HG03575 (cell line): ENCODE measurements around the gene EGF.
"Not testable (repeated sequence)": the region's sequence is repeated elsewhere in the genome, so short reads cannot be mapped to it uniquely, and the experiment has no call there.

Source experiments
- ATAC-seq: cut with Tn5 transposase; IDR thresholded peaks from one replicate; pipeline ENCODE4 v1.9.1; 2021; ENCODE audit not compliant: unreplicated experiment, insufficient number of reproducible peaks, low FRiP score; ENCODE audit errors: extremely low read depth

The EGF gene

DNA sequence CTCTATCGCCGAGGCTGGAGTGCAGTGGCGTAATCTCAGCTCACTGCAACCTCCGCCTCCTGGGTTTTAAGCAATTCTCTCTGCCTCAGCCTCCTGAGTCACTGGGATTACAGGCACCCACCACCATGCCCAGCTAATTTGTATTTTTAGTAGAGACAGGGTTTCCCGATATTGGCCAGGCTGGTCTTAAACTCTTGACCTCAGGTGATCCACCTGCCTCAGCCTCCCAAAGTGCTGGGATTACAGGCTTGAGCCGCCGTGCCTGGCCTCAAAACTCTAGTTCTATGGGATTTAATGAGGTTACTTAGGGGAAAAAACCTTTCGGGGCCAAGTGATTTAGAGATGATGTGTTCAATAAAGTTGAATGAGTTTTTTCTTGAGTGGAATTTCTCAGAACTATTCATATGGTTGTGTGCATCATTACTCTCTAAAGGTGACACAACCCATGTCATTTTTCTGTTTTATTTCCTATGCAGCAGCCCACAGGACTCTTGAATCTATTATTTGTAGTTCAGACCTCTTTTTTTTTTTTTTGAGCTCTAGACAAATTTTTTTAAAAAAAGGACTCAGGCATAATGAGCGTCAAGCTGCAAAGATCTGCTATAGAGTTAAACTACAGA is 36.5 kb downstream of the EGF start:
- not testable (repeated sequence) for ATAC-seq

DNA sequence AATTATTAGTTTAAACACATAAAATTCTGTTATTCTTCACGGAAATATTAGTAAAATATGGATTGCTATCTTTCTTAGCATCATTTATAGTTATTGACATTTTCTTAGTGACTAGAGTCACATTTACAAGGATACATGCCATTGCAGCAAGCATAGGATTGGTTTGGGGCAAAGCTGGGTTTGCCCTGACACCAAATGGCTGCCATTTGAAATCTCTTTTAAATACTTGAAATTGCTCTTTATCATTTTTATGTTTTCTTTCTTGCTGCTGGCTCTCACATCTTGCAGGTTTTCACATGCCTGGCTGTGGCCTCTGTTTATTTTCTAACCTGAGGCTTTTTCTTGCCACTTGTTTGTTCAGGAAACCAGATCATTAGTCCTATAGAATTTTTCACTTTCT is 39.9 kb downstream of the EGF start:
- no peak for ATAC-seq

DNA sequence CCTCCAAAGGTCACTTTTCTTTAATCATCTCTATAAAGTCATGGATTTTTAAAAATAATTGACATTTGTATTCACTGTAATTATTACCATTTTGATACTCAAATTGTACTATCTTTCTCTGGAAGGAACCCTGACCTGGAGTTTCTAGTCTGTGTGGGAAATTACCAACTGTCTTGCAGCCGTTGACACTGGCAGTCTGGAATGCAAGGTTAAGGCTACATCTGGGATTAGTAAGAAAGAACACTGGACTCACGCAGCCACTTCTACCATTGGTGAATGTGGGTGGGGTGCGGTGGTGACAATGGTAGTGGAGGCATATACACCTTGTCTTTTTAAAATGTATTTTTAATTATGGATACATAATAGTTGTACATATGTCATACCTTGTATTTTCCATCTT is 40.9 kb downstream of the EGF start:
- no peak for ATAC-seq

DNA sequence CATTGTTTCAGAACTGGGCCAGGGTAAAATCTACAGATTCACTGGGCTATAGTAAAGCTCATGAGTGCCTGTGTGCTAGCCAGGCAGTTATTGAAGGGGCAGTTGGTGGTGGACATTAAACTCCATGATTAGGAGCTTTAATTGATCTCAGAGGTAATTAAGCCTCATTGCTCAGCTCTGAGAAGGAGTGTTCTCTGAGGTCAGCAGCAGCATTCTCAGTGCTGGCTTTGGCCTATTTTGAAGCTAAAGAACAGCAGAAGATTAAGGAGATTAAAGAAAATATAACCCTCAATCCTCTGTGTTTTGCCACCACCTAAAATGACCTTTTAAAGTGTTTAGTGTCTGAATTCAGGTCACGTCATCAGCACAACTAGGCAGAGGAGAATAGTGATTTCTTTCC is 42.5 kb downstream of the EGF start:
- ATAC-seq, result no peak

DNA sequence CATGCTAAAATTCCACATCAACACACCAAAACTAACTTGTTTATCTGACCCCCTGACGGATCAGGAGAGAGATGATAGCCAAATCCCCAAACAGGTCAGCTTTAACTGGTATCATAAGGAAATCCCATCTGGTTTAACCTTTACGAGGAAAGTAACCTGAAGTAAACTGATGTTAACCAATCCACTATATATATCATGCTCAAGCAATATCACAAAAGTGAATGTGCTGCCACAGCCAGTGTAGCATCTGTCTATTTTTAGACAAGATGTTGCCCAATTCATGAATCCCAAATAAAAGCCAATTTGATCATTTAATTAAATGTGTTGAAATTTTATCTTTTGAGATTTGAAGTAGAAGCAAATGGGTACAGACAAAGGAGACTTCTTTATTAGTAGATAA is 44.5 kb downstream of the EGF start:
- ATAC-seq, result no peak

DNA sequence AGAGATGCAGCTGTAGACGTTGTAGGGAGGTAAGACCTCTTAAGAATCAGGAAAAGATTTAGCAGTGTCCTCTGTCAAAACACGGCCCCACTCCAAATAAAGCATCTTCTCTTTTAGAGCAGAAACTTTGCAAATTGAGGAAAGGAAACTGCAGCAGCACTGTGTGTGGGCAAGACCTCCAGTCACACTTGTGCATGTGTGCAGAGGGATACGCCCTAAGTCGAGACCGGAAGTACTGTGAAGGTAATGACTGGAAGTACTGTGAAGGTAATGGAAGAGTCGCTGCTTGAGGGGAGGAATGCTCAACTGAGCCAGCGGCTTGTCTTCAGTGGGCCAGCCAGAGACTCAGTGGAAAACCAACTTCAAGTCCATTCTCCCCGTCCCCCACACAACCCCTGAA is 46.5 kb downstream of the EGF start:
- no peak for ATAC-seq

DNA sequence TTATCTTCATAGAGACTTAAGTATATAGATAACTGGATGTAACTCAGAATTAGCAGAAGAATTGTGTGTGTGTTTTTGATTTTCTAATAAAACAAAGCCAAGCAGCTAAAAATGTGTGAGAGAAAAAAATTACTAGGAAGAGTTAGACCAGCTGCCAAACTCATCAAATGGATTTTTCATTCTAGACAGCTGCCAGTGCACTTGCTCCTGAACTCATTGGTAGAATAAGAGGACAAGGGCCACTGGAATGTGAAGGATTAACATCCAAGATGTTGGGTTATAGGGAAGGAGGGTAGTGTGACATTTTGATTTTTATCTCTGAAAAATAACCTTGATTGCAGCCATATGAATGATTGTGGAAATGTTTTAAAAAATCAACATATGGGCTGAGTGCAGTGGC is 49.7 kb downstream of the EGF start:
- no peak for ATAC-seq

DNA sequence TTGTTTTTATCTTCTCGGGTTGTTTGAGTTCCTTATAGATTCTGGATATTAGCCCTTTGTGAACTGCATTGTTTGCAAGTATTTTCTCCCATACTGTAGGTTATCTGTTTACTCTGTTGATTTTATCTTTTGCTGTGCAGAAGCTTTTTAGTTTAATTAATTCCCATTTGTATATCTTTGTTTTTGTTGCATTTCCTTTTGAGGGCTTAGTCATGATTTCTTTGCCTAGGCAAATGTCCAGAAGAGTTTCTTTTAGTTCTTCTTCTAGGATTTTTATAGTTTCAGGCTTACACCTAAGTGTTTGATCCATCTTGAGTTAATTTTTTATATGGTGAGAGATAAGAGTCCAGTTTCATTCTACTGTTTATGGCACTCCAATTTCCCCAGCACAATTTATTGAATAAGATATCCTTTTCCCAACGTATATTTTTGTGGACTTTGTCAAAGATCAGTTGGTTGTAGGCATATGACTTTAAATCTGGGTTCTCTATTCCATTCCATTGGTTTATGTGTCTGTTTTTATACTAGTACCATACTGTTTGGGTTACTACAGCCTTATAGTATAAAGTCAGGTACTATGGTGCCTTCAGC is 54.3 kb downstream of the EGF start:
- ATAC-seq, result no peak

DNA sequence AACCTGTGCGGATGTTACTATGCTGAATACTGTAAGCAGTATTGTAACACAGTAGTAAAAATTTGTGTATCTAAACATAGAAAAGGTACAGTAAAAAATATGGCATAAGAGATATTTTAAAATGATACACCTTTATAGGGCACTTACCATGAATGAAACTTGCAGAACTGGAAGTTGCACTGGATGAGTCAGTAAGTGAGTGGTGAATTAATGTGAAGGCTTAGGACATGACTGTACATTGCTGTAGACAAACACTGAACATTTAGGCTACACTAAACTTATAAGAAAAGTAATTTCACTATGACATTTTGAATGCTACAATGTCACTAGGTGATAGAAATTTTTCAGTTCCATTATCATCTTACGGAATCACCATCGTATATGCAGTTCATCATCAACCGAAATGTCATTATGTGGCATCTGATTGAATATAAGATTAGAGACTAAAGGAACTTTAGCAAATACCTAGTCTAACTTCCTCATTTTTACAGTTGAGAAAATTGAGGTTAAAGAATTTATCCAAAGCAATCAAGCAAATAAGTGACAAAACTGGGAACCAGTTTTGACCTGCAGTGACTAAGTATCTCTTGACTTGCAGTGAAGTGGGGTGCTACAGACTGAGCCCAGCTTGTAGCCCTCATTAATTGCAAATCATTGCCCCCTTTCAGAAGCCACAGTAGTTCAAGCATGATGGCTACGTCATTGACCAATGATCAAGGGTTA is 55.3 kb downstream of the EGF start:
- ATAC-seq, result no peak

DNA sequence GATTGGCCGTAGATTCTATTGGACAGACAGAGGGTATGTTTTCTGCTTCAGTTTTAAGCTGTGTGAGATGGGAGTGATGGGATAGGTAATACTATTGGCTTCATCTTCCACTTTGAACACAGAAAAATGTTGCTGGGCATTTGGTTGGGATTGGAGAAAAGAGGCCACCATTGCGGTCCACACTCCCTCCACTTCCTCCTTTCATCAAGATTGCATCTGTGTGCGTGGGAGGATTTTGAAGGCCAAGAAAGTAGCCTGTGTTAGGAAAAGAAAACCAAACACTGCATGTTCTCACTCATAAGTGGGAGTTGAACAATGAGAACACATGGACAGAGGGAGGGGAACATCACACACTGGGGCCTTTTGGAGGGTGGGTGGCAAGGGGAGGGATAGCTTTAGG is 56.4 kb downstream of the EGF start:
- ATAC-seq, result no peak

DNA sequence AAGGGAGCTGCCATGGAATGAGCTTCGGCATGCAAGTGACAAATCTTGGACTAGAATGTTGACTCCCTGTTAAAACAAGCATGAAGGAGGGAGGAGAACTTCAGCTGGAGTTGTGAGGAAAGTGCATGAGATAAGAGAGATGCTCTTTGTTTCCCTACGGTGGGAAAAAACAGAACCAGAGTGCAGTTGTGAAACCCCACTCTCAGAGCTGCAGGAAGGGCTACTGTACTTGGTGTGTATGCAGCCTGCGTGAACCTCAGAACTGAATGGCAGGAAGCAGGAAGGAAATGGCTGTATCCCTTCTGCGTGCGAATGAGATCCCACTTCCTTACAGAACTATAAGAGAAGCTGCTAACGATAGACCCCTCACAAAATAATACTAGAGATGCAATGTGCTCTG is 57.2 kb downstream of the EGF start:
- ATAC-seq, result no peak

DNA sequence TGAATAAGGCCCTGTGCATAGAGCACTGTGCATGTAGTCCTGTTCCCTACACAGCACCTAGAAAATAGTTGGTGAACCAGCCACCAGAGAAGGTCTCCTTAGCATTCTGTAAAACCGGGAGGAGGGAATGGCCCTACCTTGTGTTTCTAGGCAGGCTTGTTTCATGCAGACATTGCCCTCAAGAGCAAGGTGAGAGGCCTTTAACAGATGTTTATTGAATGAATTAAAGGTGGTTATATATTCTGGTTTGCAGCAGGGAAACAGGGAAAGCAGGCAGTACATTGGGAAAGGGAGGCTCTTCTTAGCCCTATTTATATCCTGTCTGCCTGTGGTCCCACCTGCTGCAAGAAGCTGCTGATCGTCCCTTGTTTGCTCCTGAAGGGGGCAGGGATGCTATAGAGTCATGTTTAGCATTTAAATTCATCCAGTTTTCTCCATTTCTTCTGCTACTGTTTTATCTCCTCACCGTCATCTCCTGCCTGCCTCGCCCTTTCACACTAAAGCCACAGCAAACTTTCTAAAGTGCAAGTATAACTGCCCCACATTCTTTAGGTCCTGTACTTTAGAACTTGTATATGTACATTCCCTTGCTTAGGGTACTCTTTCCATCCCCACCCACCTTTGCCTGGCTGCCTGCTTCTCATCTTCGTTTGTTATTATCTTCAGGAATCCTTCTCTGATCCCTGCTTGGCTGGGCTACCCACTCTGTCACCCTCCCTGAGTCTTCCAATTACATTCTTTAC is 60.3 kb downstream of the EGF start:
- ATAC-seq, result no peak

DNA sequence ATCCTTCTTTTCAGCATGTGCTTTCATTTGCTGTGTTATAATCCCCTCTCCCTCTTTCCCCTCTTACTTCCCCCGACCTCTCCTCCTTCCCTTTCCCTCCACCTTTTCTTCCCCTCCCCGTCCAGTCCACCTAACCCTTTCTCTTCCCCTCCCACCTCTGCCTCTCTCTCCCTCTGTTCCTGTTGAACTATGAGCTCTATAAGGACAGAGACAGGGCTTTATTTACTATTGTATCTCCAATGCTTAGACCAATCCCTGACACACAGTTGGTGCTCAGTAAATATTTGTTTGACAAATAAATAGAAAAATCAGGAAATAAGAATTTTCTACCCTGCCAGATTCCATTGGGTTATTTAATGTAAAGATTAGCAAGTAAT is 60.8 kb downstream of the EGF start:
- no peak for ATAC-seq

DNA sequence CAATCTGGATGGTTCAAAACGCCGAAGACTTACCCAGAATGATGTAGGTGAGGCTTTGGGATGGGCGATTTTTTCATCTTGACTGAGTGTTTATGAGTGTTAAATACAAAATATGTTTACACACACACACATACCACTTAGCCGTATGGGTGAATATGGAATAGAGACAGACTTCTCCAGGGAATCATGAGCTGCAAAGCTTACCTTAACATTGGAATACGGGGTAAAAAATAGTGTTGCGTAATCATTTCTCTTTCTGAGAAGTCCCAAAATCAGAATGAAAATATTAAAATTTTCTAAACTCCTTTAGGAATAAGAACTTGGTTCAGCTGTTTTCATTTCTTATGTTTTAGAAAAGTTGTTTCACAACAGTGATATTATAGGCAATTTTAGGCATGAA is 63.5 kb downstream of the EGF start:
- no peak for ATAC-seq

DNA sequence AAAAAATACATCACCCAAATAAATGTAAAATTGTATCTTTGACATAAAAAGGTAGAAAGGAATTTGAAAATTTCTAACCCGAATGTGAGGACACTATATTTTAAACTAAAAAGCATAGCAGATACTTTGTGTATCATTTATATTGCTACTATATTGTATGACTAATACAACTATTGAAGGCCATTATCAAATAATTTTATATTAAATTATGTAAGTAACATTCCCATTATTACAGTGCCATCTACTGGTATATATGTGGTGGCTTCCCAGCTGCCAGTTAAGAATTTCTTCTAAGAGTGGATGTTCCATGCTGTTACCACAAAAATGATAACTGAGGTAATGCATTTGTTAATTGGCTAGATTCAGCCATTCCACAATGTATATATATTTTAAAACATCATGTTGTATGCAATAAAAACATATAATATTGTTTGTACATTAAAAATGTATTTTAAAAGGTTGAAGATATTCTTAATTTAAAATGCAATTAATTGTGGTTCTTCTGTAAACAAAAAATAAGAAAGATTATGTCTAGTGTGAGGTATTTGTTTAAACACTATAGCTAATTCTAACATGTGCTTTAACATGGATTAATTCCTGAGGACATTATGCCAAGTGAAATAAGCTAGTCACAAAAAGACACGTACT is 65.3 kb downstream of the EGF start:
- no peak for ATAC-seq

DNA sequence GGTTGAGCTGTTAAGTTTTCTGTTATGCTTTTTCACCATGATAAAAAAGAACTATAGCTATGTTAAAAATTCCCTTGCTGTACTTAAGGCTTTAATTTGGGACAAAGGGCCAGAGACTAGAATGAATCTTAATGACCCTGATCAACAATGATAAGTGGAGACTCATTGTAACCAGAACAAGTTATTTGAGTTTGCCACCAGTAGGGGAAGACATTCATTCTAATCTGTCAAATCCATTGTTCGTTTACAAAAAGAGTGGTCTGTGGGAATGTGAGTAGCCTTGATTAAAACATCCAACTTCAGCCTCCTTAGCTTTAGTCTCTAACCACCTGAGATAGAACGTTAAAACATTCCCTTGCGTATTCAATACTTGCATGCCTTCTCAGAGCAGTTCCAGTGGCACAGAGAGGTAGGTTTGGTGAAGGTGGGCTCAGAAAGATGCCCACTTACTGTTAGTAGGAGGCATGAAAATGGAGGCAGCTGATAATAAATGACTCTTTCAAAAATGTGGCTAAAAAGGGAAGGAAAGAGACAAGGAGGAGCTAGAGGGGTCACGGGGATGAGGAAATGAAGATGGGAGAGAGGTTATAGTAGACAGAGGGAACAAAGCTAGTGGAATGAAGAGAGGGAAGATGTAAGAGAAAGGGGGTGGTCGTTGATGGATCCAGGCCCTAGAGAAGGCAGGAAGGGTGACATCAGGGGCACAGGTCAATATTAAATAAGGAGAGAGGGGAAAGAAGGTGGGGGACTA is 66.2 kb downstream of the EGF start:
- ATAC-seq, result no peak

DNA sequence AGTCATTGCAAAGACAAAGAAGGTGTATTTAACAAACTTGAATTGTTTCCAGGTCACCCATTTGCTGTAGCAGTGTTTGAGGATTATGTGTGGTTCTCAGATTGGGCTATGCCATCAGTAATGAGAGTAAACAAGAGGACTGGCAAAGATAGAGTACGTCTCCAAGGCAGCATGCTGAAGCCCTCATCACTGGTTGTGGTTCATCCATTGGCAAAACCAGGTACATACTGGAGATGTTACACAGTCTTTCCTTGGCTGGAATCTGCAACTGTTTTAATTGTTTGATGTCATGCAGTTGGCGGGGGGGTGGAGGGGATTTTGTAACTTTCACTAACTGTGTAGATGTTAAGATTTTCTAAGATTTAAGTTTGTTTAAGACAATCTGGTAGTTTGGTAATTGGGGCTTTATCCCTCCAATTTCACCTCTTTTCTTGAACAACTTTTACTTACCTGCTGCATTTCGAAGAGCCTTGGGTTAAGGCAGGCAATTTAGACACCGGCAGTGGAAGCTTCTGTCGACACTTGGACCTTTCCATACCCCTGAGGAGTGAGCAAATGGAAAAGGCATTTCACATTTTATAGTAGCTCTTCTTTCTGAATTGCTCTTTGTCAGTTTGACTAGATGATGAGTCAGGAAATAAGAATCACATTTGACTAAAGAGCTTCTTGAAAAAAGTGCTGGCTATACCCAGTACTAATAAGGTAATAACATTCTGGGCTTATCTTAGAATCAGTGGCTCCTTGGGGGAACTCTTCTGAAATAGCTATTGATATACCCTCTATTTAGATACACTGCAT is 67.4 kb downstream of the EGF start:
- ATAC-seq, result no peak

DNA sequence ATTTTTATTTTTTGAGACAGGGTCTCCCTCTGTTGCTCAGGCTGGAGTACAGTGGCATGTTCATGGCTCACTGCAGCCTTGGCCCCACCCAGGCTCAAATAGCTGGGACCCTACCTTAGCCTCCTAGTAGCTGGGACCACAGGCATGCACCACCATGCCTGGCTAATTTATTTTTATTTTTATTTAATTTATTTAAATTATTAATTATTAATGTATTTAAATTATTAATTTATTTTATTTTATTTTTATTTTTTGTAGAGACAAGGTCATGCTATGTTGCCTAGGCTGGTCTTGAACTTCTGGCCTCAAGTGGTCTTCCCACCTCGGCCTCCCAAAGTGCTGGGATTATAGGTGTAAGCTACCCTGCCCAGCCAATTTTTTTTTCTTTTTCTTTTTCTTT is 69.3 kb downstream of the EGF start:
- ATAC-seq, result no peak
